ENCODE measurements around the gene TAF1A.

TAF1A gene

GRCh38 chr1:222561656-222562055 lies 28.1 kb downstream of the TAF1A start:
- H3K27ac ChIP-seq (replicated peaks), result no peak overlapping the region
- no peaks in the 10 kb centered on the region for H3K27me3 ChIP-seq (ENCODE audit: insufficient read depth, poor library complexity, severe bottlenecking)
- TF ChIP-seq, protein P1, sequence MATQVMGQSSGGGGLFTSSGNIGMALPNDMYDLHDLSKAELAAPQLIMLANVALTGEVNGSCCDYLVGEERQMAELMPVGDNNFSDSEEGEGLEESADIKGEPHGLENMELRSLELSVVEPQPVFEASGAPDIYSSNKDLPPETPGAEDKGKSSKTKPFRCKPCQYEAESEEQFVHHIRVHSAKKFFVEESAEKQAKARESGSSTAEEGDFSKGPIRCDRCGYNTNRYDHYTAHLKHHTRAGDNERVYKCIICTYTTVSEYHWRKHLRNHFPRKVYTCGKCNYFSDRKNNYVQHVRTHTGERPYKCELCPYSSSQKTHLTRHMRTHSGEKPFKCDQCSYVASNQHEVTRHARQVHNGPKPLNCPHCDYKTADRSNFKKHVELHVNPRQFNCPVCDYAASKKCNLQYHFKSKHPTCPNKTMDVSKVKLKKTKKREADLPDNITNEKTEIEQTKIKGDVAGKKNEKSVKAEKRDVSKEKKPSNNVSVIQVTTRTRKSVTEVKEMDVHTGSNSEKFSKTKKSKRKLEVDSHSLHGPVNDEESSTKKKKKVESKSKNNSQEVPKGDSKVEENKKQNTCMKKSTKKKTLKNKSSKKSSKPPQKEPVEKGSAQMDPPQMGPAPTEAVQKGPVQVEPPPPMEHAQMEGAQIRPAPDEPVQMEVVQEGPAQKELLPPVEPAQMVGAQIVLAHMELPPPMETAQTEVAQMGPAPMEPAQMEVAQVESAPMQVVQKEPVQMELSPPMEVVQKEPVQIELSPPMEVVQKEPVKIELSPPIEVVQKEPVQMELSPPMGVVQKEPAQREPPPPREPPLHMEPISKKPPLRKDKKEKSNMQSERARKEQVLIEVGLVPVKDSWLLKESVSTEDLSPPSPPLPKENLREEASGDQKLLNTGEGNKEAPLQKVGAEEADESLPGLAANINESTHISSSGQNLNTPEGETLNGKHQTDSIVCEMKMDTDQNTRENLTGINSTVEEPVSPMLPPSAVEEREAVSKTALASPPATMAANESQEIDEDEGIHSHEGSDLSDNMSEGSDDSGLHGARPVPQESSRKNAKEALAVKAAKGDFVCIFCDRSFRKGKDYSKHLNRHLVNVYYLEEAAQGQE (IDR thresholded peaks at IDR 0.05; ENCODE audit: insufficient replicate concordance, low read depth), result no peak
- TF ChIP-seq, protein P2, sequence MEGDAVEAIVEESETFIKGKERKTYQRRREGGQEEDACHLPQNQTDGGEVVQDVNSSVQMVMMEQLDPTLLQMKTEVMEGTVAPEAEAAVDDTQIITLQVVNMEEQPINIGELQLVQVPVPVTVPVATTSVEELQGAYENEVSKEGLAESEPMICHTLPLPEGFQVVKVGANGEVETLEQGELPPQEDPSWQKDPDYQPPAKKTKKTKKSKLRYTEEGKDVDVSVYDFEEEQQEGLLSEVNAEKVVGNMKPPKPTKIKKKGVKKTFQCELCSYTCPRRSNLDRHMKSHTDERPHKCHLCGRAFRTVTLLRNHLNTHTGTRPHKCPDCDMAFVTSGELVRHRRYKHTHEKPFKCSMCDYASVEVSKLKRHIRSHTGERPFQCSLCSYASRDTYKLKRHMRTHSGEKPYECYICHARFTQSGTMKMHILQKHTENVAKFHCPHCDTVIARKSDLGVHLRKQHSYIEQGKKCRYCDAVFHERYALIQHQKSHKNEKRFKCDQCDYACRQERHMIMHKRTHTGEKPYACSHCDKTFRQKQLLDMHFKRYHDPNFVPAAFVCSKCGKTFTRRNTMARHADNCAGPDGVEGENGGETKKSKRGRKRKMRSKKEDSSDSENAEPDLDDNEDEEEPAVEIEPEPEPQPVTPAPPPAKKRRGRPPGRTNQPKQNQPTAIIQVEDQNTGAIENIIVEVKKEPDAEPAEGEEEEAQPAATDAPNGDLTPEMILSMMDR (IDR thresholded peaks at IDR 0.05; ENCODE audit: insufficient read depth, low read length), result no peak
- TF ChIP-seq POLR2AphosphoS5 (IDR thresholded peaks at IDR 0.05; ENCODE audit: low read depth), result no peak
- no peak overlapping the region for H3K4me3 ChIP-seq (replicated peaks; ENCODE audit: insufficient read depth, low read length)
- DNase-seq (ENCODE audit: low read depth in 1 of 2, low spot score in 1 of 2), result no peak

DNA sequence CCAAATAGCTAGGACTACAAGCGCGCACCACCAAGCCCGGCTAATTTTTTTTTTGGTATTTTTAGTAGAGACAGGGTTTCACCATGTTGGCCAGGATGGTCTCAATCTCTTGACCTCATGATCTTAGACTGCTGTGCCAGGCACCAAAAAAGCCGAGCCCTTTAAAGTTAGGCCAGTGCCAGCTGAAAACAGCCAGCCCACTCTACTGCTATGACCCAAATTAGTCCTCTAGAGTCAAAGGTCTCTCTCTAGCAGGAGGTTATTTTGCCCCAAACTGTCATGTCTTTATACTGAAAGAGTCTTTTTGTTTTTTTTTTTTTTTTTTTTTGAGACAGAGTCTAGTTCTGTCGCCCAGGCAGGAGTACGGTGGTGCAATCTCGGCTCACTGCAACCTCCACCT lies 32.2 kb downstream of the TAF1A start:
- no peaks in the 10 kb centered on the region for H3K27me3 ChIP-seq (ENCODE audit: insufficient read depth, poor library complexity, severe bottlenecking)
- no peak overlapping the region for H3K27ac ChIP-seq (replicated peaks)
- no peak overlapping the region for H3K4me3 ChIP-seq (replicated peaks; ENCODE audit: insufficient read depth, low read length)
- DNase-seq (ENCODE audit: low read depth in 1 of 2, low spot score in 1 of 2), result no peak
- TF ChIP-seq, protein P1 (IDR thresholded peaks at IDR 0.05; ENCODE audit: insufficient replicate concordance, low read depth), result no peak
- no peak for TF ChIP-seq POLR2AphosphoS5 (IDR thresholded peaks at IDR 0.05; ENCODE audit: low read depth)
- no peak for TF ChIP-seq GABPA (IDR thresholded peaks at IDR 0.05; ENCODE audit: low read depth)
- TF ChIP-seq, protein P2 (IDR thresholded peaks at IDR 0.05; ENCODE audit: insufficient read depth, low read length), result no peak
- TF ChIP-seq SPI1 (IDR thresholded peaks at IDR 0.05; ENCODE audit: borderline replicate concordance, low read depth), result no peak

- no peak overlapping the region for H3K4me3 ChIP-seq (replicated peaks; ENCODE audit: insufficient read depth, low read length)
- no peak overlapping the region for H3K27ac ChIP-seq (replicated peaks)
- DNase-seq (ENCODE audit: low read depth in 1 of 2, low spot score in 1 of 2), result no peak
- no peaks in the 10 kb centered on the region for H3K27me3 ChIP-seq (ENCODE audit: insufficient read depth, poor library complexity, severe bottlenecking)
- TF ChIP-seq POLR2AphosphoS5 (IDR thresholded peaks at IDR 0.05; ENCODE audit: low read depth), result no peak
- TF ChIP-seq, protein P2 (IDR thresholded peaks at IDR 0.05; ENCODE audit: insufficient read depth, low read length), result no peak
- TF ChIP-seq GABPA (IDR thresholded peaks at IDR 0.05; ENCODE audit: low read depth), result no peak
- TF ChIP-seq SPI1 (IDR thresholded peaks at IDR 0.05; ENCODE audit: borderline replicate concordance, low read depth), result no peak
- TF ChIP-seq, protein P1 (IDR thresholded peaks at IDR 0.05; ENCODE audit: insufficient replicate concordance, low read depth), result no peak
Measured at GRCh38 chr1:222557148-222557547, 32.6 kb downstream of the TAF1A start.
